C4-2B (cell line): Measurements from ENCODE around the gene HOXA9.

ENCODE experiments used
- ZFX ChIP-seq: fragments of 450-650 bp; IDR thresholded peaks from 2 replicates; pipeline ENCODE4 v1.6.1; 2017
- TF ChIP-seq, protein P1 (sequence below): fragments of 450-650 bp; conservative IDR thresholded peaks from 2 replicates; pipeline ENCODE4 v1.5.1; 2017; ENCODE audit warnings: mild to moderate bottlenecking

DNA sequence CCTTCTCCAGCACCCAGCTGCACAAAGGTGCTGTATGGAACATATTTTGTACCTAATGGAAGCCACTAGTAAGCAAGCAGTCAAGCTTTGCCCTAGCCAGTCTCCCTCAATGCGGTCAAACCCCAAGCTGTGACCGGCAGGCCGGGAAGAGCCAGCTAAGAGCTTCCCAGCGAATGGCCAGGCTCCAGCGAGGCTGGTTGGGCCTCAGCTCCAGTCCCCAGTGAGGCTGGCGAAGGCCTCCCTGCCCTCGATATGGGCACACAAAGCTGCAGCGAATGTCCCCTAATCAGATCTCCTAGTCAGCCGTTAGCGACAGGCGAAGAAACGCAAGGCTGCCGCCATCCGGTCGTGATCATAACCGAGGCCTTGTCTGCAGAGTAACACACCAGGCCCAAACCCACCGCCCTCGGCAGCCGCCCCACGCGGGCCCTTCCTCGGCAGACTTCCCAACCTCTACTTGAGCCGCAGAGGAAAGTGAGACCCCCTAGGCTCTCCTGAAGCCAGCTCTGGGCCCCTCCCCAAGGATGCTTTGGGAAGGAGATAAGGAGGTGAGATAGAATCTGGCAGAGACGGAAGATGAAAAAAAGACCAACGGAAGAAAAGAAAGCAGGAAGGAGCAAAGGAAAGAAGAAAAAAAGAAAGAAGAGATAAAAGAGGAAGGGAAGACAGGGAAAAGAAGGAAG, 3.1 kb upstream of the HOXA9 start:
- TF ChIP-seq, protein P1, sequence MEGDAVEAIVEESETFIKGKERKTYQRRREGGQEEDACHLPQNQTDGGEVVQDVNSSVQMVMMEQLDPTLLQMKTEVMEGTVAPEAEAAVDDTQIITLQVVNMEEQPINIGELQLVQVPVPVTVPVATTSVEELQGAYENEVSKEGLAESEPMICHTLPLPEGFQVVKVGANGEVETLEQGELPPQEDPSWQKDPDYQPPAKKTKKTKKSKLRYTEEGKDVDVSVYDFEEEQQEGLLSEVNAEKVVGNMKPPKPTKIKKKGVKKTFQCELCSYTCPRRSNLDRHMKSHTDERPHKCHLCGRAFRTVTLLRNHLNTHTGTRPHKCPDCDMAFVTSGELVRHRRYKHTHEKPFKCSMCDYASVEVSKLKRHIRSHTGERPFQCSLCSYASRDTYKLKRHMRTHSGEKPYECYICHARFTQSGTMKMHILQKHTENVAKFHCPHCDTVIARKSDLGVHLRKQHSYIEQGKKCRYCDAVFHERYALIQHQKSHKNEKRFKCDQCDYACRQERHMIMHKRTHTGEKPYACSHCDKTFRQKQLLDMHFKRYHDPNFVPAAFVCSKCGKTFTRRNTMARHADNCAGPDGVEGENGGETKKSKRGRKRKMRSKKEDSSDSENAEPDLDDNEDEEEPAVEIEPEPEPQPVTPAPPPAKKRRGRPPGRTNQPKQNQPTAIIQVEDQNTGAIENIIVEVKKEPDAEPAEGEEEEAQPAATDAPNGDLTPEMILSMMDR = no peak
- no peak for TF ChIP-seq ZFX
